ENCODE data around the gene FTO.

GRCh38 chr16:53999841-54000240 lies 295.9 kb downstream of the FTO start:
- TF ChIP-seq POLR2AphosphoS5 (IDR thresholded peaks at IDR 0.05; ENCODE audit: low read depth, low read length) (no peak), CTCF (IDR thresholded peaks at IDR 0.05; ENCODE audit: control extremely low read depth in 1 of 3, insufficient read depth in 1 of 3, low read depth in 1 of 3, low read length in 3 of 3) (no peak), SIRT6 (IDR thresholded peaks at IDR 0.05; ENCODE audit: low read length) (no peak)

Data from H1 (cell line).